Right lobe of liver (tissue), 6 donors: ENCODE data around the gene B4GAT1. TPM values are rescaled to one million over a fixed set of nuclear protein-coding genes. Genes with fewer than 3 reads are reported as not detected.

Experiments used
- ATAC-seq, 4 donors: fragments of 200-7000 bp; cut with Tn5 transposase; one replicate each; pipeline ENCODE4 v1.9.1; 2020; ENCODE audit warnings: mild to moderate bottlenecking in 4 of 4, moderate library complexity in 4 of 4
- DNase-seq, 3 donors: peaks; one replicate each; pipeline ENCODE4 v3.0.0-alpha.2; 2020
- H3K27ac ChIP-seq, 3 donors: fragments of 200-600 bp; one replicate each; pipeline ENCODE4 v1.8.0; 2022
- H3K27me3 ChIP-seq, 2 donors: fragments of 200-600 bp; one replicate each; pipeline ENCODE4 v1.8.0; 2022
- H3K36me3 ChIP-seq, 4 donors: fragments of 200-600 bp; sonication (generic) in 1 of 4; one replicate each; pipeline versions ENCODE4 v1.5.1 to v1.8.0; 2017 to 2022; ENCODE audit warnings: control low read depth in 1 of 4
- H3K4me1 ChIP-seq, 4 donors: fragments of 200-600 bp; sonication (generic) in 1 of 4; one replicate each; pipeline versions ENCODE4 v1.5.1 to v1.8.0; 2017 to 2022; ENCODE audit warnings: control low read depth in 1 of 4
- H3K4me3 ChIP-seq, 3 donors: fragments of 200-600 bp; one replicate each; pipeline ENCODE4 v1.8.0; 2022
- H3K9me3 ChIP-seq, 4 donors: fragments of 200-600 bp; sonication (generic) in 1 of 4; one replicate each; pipeline versions ENCODE4 v1.5.1 to v1.8.0; 2017 to 2022; ENCODE audit warnings: control low read depth in 1 of 4
- POLR2A ChIP-seq: fragments of 450-650 bp; IDR thresholded peaks from one replicate; pipeline ENCODE4 v1.6.1; 2017; ENCODE audit warnings: antibody characterized with exemption, mild to moderate bottlenecking
- WGBS: methylation state at CpG from one replicate; pipeline ENCODE4 v1.1.6; 2018; ENCODE audit warnings: low coverage, low lambda C conversion rate; ENCODE audit not compliant: insufficient coverage; ENCODE audit errors: missing lambda C conversion rate; 5-methylcytosine and 5-hydroxymethylcytosine counted together
- intact Hi-C, 2 donors: fragments of 100-400 bp; cut with DNase I; formaldehyde crosslinking; loops; one replicate each; pipeline versions ENCODE4 v1.11.2 to v1.14.1; 2022
- total RNA-seq, 6 experiments: library from RNA; depleted of rRNA in 2 of 6; stranded (reverse); fragments of >200 nt in 2 of 6; fragmentation: NEBNext Ultra II Directional in 3 of 6; extraction: Animal tissue kit (Norgen Biotek cat#: 25700) in 3 of 6; gene quantifications; one replicate each; pipeline versions ENCODE4 v1.1.0 to v1.2.4, GENCODE V29; 2016 to 2023
- TF ChIP-seq, protein P1 (sequence below), 4 donors: fragments of 200-600 bp in 3 of 4; fragments of 450-650 bp in 1 of 4; IDR thresholded peaks; one replicate each; pipeline versions ENCODE4 v1.5.1 to v1.8.0; 2016 to 2022; ENCODE audit warnings: antibody characterized with exemption in 4 of 4, mild to moderate bottlenecking in 2 of 4
- donor health status: DM: no; HTN: yes; CAD: no.
- donor health status: DM: no; HTN: no; CAD: no.
- donor health status: DM: no; HTN: no; CAD: no.
- donor health status: DM: no; HTN: yes; CAD: no.
- donor health status: DM: no; HTN: yes; CAD: no.

Gene B4GAT1
- total RNA-seq, 6 experiments from 2014 or later: 6.3 to 25.4 (median 15.6) TPM

DNA sequence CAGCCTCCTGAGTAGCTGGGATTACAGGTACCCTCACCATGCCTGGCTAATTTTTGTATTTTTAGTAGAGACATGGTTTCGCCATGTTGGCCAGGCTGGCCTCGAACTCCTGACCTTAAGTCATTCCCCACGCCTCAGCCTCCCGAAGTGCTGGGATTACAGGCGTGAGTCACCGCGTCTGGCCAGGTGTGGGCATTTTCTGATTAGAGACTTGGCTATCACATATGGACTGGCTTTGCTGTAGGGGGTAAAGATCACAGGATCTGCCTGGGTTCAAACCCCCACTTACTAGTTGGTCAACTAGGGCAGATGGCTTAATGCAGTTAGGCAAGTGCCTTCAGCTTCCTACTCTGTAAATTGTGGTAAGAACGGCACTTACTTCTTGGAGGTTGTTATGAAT, 37.1 kb downstream of the B4GAT1 start:
- Histone ChIP-seq H3K36me3 (no peaks in the 10 kb centered on the region), H3K9me3 (no peaks in the 10 kb centered on the region), H3K27me3 (no peaks in the 10 kb centered on the region), H3K27ac (no peak overlapping the region), H3K4me3 (no peak overlapping the region), H3K4me1 (peaks cover 0 to 6% (median 3%) of the 10 kb centered on the region in 4 donors)
- intact Hi-C loops: no loop called here
- DNase-seq: no peak
- ATAC-seq: no peak
- TF ChIP-seq, protein P1, sequence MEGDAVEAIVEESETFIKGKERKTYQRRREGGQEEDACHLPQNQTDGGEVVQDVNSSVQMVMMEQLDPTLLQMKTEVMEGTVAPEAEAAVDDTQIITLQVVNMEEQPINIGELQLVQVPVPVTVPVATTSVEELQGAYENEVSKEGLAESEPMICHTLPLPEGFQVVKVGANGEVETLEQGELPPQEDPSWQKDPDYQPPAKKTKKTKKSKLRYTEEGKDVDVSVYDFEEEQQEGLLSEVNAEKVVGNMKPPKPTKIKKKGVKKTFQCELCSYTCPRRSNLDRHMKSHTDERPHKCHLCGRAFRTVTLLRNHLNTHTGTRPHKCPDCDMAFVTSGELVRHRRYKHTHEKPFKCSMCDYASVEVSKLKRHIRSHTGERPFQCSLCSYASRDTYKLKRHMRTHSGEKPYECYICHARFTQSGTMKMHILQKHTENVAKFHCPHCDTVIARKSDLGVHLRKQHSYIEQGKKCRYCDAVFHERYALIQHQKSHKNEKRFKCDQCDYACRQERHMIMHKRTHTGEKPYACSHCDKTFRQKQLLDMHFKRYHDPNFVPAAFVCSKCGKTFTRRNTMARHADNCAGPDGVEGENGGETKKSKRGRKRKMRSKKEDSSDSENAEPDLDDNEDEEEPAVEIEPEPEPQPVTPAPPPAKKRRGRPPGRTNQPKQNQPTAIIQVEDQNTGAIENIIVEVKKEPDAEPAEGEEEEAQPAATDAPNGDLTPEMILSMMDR (IDR thresholded peaks at IDR 0.05): no peak
- no peak for TF ChIP-seq POLR2A
- WGBS: 70% methylated on average over 7 of the region's 8 CpGs

DNA sequence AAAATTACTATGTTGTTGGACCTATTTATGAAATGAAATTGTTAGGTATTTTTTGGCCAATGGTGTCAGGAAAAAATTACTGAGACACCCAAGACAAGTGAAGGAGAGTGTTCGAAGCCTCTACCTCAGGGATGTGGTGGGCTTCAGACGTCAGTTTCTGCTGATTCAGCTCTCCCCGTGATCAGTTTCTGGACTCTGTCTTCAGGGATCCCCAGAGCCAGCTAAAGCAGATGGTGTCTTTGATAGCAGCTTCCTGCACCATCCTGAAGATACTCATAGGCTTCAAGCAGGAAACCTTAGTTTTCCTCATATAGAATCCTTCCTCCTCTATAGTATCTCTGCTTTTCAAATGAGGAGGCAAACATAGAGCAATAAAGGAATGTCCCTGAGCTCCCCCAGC, 38.0 kb downstream of the B4GAT1 start:
- Histone ChIP-seq H3K4me3 (no peak overlapping the region), H3K27ac (no peak overlapping the region), H3K9me3 (no peaks in the 10 kb centered on the region), H3K36me3 (no peaks in the 10 kb centered on the region), H3K4me1 (peaks cover 0 to 6% (median 3%) of the 10 kb centered on the region in 4 donors), H3K27me3 (no peaks in the 10 kb centered on the region)
- TF ChIP-seq POLR2A: no peak
- TF ChIP-seq, protein P1 (IDR thresholded peaks at IDR 0.05): no peak
- WGBS: 21% methylated on average over 2 of the region's 3 CpGs
- ATAC-seq (no peak), DNase-seq (no peak)
- intact Hi-C loops: no loop called here

DNA sequence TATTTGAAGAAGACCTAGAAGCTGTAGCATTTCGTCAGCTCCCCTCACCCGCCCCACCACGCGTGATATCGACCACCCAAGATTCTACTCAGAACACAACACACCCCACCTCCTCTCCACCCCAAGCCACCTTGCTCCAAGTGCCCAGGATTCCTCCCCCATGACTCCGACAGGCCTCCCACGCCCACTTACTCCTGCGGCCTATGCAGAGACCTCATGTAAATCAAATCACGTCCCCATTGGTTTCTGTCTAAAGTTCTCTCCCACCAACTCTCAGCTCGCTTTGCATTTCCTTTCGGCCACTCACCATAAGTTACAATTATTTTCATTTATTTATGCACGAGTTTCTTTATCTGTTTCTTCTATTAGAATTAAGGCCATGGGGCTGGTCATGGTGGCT, 44.8 kb downstream of the B4GAT1 start:
- ATAC-seq: no peak
- TF ChIP-seq POLR2A: no peak
- TF ChIP-seq, protein P1 (IDR thresholded peaks at IDR 0.05): no peak
- no peaks in the 10 kb centered on the region for H3K36me3 ChIP-seq
- no peak overlapping the region for H3K4me3 ChIP-seq
- H3K4me1 ChIP-seq: no peaks in the 10 kb centered on the region
- WGBS: 76% methylated on average over 12 of the region's 12 CpGs
- no peaks in the 10 kb centered on the region for H3K27me3 ChIP-seq
- no peak overlapping the region for H3K27ac ChIP-seq
- no peaks in the 10 kb centered on the region for H3K9me3 ChIP-seq
- no peak for DNase-seq
- intact Hi-C loops: no loop called here

DNA sequence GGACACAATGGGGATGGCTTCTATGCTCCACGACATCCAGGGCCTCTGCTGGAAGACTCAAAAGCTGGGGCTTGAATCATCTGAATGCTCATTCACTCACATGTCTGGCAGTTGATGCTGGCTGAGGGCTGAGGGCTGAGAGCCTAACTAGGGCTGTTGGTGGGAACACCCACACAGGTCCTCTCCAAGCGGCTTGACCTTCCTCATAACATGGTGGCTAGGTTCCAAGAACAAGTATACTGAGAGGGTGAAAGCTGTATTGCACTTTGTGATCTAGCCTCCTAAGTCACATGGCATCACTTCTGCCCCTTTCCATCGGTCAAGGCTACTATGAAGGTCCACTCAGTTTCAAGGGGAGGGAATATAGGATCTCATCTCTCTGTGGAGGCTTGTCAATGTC, 48.2 kb downstream of the B4GAT1 start:
- intact Hi-C loops: loop anchor here in 1 of 2 donors (10.0 kb wide), 1 partner anchor 86 kb away; no protein-coding TSS in a partner anchor
- no peaks in the 10 kb centered on the region for H3K4me1 ChIP-seq
- H3K4me3 ChIP-seq: no peak overlapping the region
- 37% methylated on average over 2 of the region's 3 CpGs for WGBS
- no peaks in the 10 kb centered on the region for H3K27me3 ChIP-seq
- H3K27ac ChIP-seq: no peak overlapping the region
- ATAC-seq: peak in 2 of 4 donors; percentile 17 to 42
- H3K9me3 ChIP-seq: no peaks in the 10 kb centered on the region
- DNase-seq: no peak
- TF ChIP-seq POLR2A: no peak
- TF ChIP-seq, protein P1 (IDR thresholded peaks at IDR 0.05): no peak
- no peaks in the 10 kb centered on the region for H3K36me3 ChIP-seq

DNA sequence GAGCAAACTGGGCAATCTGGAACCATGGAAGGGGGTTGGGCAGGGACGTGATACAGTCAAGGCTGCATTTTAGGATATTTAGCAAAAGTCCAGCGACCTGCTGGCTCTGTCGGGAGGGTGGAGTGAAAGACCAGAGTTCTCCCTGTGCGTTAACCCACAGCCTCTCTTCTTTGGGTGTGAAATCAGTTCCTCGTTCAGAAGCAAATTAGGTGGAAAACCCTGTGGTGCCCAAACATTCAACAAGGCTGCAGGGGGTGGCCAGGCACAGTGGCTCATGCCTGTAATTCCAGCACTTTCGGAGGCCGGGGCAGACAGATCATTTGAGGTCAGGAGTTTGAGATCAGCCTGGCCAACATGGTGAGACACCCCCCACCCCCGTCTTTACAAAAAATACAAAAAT, 49.8 kb downstream of the B4GAT1 start:
- ATAC-seq (no peak), DNase-seq (no peak)
- Histone ChIP-seq H3K4me1 (no peaks in the 10 kb centered on the region), H3K27me3 (no peaks in the 10 kb centered on the region), H3K9me3 (no peaks in the 10 kb centered on the region), H3K27ac (no peak overlapping the region), H3K36me3 (no peaks in the 10 kb centered on the region), H3K4me3 (no peak overlapping the region)
- intact Hi-C loops: loop anchor here in 1 of 2 donors (10.0 kb wide), 1 partner anchor 87 kb away; no protein-coding TSS in a partner anchor
- WGBS: 41% methylated on average over 2 of the region's 8 CpGs
- TF ChIP-seq, protein P1 (IDR thresholded peaks at IDR 0.05): no peak
- TF ChIP-seq POLR2A: no peak
